Epithelial cell of prostate (primary cell): ENCODE data around the gene NIPSNAP3A.
"Not testable (repeated sequence)": the region's sequence is repeated elsewhere in the genome, so short reads cannot be mapped to it uniquely, and the experiment has no call there.

Experiments
- DNase-seq: peaks from one replicate; pipeline ENCODE4 v3.0.0-alpha.2; 2011; ENCODE audit warnings: low read depth, low spot score
- H3K27ac ChIP-seq: fragments of 450-650 bp; 2 replicates; pipeline ENCODE4 v1.5.1; 2017; ENCODE audit warnings: mild to moderate bottlenecking

The NIPSNAP3A gene

DNA sequence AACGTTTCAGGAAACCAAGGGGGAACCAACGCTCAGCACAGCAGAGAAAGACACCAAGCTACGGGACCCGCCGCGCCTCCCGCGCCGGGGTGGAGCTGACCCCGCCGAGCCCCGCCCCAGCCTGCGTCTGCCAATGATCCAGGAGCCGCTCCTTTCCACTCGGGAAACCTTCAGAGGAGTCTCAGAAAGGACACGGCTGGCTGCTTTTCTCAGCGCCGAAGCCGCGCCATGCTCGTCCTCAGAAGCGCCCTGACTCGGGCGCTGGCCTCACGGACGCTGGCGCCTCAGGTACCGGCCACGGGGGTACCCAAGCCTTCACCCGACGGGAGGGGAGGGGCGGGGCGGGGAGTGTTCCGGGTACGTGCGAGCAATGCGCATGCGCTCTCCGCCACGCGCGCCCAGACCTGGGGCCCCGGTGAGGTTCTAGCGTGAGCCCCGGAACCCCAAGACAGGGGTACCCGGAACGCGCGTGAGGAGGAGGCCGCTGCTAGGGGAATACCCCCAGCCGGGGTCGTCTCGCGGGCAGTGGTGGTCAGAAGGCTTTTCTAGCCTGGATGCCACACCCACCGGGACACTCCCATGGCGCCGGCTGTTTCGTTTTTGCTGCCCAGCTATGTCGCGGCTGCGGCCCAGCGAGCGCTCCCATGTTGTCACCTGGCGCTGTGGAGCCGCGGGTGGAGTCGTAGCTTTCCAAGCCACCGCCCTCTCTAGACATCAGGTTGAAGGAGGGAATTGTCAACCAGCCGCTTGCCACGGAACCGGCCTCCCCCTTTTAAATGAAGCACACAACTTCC lies at the start of gene NIPSNAP3A:
Gene NIPSNAP3A (plus strand): TSS at position 119 of the 794 bp plus-strand sequence. CDS start 110 bp downstream, at position 229.
- no peak for DNase-seq
- H3K27ac ChIP-seq = peak within 1 kb of the TSS; percentile 91

- no peak overlapping the region for H3K27ac ChIP-seq
- no peak for DNase-seq
Observed at GRCh38 chr9:104700306-104700705, 47.2 kb upstream of the NIPSNAP3A start.

- not testable (repeated sequence) for DNase-seq, H3K27ac ChIP-seq
Observed at GRCh38 chr9:104708737-104709136, 38.7 kb upstream of the NIPSNAP3A start.

GRCh38 chr9:104711604-104712003 lies 35.9 kb upstream of the NIPSNAP3A start:
- no peak for DNase-seq
- no peak overlapping the region for H3K27ac ChIP-seq

GRCh38 chr9:104725014-104725413 lies 22.5 kb upstream of the NIPSNAP3A start:
- no peak for DNase-seq

DNA sequence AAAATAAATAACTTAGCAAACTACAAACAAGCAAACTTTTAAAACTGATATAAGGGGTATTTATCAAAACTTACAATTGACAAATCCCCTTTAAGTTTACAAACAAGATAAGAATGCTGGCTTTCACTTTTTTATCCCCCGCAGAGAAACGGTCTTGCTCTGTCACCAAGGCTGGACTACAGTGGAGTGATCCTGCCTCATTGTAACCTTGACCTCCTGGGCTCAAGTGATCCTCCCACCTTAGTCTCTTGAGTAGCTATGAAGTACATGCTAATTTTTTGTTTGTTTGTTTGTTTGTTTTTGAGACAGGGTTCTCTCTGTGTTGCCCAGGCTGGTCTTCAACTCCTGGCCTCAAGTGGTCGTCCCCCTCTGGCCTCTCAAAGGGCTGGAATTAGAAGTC lies 9.0 kb upstream of the NIPSNAP3A start:
- no peak for DNase-seq
- H3K27ac ChIP-seq = no peak overlapping the region

More at GRCh38 chr9:104725014-104725413, 22.5 kb upstream of the NIPSNAP3A start:
- H3K27ac ChIP-seq = no peak overlapping the region

DNA sequence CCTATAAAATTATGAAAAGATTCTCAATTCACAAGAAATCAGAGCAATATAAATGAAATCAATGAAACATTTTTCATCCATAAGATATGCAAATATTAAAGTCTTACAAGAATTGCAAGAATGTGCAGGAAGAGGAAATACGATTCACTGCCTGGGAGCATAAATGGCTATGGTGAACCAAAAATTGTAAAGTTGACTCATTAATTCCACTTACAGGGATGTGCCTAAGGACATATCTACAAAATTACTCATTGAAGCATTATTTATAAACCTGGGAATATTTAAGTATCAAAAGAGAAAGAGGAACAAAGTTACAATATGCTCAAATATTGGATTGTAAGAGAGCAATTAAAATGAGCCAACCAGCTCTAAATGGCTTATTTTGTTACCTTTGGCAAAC lies 6.9 kb upstream of the NIPSNAP3A start:
- DNase-seq = no peak
- peak overlapping the region; percentile 19 for H3K27ac ChIP-seq

DNA sequence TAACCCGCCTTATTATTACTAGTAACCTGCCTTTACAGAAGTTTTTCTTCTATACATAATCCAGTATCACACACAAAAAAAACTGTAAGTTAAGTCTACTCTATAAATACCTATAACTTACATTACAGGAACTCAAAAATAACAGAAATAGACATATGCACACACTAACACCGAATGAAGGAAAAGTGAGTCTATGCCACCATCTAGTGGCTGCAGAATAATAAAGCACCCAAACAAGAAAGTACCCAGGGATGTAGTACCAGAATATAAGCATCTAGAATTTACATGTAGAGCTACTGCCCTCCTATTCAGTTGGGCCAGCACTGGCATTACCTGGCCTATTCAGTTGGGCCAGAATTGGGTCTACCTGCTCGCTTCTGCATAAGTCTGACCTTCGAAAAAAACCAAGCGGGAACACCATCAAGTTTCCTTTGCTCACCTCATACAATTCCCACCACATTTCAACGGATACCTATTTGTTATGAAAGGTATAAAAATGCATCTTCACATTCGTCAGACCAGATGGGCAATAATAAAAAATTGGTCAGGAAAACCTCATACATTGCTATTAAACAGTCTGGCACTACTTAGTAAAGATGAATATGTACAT lies 4.0 kb upstream of the NIPSNAP3A start:
- DNase-seq = no peak
- H3K27ac ChIP-seq = no peak overlapping the region

GRCh38 chr9:104745852-104746251 lies 1.6 kb upstream of the NIPSNAP3A start:
- H3K27ac ChIP-seq = no peak overlapping the region
- DNase-seq = no peak

DNA sequence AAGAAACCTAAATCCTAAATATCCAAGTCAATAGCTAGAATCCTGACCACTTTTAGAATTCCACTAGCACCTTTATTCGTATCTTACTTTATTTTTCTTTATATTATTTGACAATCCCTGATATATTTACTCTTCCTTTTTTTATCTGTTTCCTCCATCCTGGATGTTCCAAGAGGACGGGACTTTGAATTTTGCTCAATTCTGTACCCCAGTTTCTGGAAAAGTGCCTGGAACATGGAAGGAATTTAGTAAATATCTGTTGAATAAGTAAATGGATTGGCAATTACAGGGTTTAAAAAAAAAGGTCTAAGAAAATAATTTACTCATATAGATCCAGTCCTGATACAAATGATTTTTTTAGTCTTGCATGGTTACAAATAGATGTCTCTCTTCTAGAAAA lies 1.2 kb upstream of the NIPSNAP3A start:
- DNase-seq = no peak
- no peak overlapping the region for H3K27ac ChIP-seq

- peak overlapping the region; percentile 91 for H3K27ac ChIP-seq
- DNase-seq = no peak
Observed at GRCh38 chr9:104746798-104747197, 685 bp upstream of the NIPSNAP3A start.

- no peak for DNase-seq
- H3K27ac ChIP-seq = peak overlapping the region; percentile 91
Observed at GRCh38 chr9:104747245-104747564, 278 bp upstream of the NIPSNAP3A start.

DNA sequence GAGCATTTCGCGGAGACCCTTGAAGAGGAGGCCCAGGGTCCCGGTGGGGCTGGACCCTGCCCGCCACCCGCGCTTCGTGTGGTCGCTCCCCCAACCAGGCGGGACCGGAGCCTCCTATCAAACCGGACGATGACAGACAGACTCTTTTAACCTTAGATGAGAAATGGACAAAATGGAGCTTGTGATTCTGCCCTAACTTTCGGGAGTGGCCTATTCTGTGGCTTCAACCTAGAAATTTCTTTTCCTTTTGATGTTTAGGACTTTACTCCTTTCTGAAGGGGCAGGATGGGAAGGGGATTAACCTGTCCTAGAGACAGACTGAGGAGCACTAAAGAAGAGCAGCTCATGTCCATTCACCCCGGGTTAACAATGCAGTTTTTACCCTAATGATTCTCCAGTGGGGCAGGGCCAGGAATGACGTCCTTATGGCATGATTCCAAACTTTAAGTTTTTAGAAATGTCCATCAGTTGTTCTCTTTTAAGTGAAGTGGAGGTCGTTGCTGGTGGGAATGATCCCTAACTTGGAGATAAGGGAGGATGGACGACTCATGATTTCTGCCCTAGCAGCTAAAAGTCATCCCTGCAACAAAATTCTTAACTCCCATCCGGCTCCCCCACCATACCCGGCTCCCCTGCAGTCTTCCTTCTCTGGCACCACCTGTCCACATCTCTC lies 1.0 kb downstream of the NIPSNAP3A start:
- DNase-seq = no peak
- peak overlapping the region; percentile 91 for H3K27ac ChIP-seq

DNA sequence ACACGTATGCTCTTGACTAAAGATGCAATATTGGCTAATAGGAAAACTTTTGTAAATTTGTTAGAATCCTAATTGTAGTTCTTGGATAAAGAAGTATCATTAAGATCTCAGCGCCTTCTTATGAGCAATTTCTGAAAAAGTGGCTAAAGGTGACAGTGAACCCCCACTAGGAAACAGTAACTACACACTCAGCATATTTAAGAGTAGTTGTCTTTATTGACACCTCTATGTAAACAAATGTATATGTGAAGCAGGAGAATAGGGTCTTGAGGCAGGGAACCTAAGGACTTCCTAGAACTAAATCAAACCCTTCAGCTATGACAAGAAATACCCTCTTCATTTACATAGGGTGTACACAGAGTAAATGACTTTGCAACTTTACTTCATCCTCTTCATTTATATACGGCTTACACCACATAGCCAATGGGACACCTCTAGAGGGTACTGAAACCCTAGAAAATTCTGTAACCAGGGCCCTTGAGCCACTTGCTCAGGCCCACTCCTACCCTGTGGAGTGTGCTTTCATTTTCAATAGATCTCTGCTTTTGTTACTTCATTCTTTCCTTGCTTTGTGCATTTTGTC lies 2.8 kb downstream of the NIPSNAP3A start:
- H3K27ac ChIP-seq = no peak overlapping the region
- no peak for DNase-seq

DNA sequence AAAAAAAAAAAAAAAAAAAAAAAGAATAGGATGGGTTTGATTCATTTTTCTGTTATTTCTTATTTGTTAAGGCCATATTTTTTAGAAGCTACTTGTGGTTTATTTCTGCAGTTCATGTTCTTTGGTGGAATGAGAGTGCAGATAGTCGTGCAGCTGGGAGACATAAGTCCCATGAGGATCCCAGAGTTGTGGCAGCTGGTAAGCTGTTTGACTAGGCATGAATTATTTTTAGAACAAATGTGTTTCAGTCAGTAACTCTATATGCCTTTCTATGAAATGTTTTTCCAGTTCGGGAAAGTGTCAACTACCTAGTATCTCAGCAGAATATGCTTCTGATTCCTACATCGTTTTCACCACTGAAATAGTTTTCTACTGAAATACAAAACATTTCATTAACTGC lies 11.5 kb downstream of the NIPSNAP3A start:
- H3K27ac ChIP-seq = no peak overlapping the region
- DNase-seq = no peak

DNA sequence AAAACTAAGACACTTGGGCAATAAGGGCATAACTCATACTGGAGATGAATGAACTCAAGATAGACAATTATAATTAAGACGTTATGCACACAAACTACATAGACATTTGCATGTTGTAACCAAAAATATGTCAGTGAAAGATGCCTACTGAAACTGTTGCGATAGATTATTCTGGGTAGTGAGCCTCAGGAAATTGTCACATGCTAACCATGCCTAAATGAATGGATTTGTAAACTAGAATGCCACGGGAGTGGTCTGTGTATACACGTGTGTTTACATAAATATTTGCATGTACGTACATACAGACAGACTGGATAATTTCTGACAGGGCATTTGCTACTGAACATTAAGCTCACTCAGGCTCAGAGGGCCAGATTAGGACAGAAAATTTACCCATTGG lies 17.7 kb downstream of the NIPSNAP3A start:
- DNase-seq = no peak

GRCh38 chr9:104766025-104766424 lies 18.5 kb downstream of the NIPSNAP3A start:
- no peak overlapping the region for H3K27ac ChIP-seq
- DNase-seq = no peak

More for the DNA sequence above, 17.7 kb downstream of the NIPSNAP3A start:
- no peak overlapping the region for H3K27ac ChIP-seq

DNA sequence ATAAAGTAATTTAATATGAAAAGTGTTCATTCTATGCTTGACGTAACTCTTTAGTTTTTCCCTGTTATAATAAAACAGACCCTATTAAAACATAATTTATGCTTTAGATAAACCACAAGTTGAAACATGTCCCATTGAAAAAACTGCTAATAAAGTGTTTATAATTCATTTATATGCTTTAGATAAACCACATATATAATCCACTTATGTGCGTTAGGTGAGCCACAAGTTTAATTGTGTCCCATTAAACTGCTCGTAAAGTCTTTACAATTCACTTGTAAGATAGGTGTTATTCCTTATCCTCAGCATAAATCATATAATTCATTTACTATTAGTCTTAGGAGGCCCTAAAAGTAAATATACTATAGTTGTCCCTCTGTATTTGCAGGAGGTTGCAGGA lies 20.0 kb downstream of the NIPSNAP3A start:
- no peak overlapping the region for H3K27ac ChIP-seq
- DNase-seq = no peak

- not testable (repeated sequence) for DNase-seq, H3K27ac ChIP-seq
Observed at GRCh38 chr9:104769029-104769428, 21.5 kb downstream of the NIPSNAP3A start.

DNA sequence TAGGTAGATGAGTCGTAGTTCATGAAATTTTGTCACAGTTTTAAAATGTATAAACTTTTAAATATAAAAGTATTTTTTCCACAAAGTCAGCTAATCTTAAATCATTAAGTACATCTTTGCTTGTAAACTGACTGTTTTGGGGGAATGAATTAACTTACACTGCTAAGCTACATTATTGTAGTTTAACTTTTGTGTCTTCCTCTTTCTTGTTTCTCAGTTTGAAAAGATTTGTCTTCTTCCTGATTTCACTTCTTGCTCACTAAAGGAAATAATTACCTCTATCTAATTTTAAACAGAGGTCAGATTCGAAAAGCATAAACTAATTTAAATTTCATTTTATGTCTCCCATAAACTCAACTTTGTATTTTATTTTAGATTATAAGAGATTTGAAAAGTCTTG lies 22.2 kb downstream of the NIPSNAP3A start:
- no peak for DNase-seq

More for the DNA sequence above, 22.2 kb downstream of the NIPSNAP3A start:
- H3K27ac ChIP-seq = no peak overlapping the region
